Measurements from ENCODE around the gene KIAA0232. TPM values are rescaled to one million over a fixed set of nuclear protein-coding genes. Genes with fewer than 3 reads are reported as not detected.

The KIAA0232 gene
- total and polyA plus RNA-seq, 9 of the 15 experiments (the other 6 are each of a cell fraction or from before 2014, with no cell fraction given) = 3.5 to 17.4 (median 13.0) TPM

DNA sequence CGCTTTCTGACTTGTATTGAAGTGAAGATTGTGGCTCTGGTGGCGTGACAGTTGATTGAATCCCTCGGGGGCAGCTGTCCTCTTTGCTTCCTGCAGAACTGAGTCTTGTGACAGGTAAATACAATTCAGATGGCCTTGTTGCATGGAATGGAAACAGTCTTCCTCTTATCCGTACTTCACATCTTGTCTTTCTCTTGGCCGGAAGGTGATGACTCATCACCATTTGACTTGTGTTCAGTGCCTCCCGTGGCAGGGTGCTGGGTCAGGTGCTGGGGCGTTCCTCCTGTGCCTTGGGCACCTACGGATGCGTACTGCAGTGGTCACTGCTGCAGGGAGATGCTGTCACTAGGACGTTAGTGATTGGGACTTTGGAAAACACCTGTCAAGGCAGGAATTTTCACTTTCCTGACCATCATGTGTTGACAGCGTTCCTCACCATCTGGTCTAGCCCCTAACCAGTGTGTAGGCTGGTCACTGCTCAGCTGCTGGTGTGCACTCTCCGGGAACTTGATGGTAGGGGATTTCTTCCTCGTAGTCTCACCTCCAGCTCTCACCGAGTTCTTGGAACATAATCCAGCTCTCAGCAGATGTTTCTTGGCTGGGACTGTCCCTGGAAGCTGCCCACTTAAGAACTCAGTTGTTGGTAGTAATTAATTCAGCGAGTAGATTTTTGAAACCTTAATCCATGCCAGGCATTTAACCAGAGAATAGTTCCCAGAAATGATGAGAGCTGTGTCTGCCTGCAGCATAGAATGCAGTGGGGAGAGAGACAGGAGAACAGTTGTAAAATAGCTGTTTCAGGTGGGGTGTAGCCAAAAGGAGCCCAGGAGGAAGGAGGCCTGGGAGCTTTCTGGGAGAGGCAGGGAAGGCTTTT is 134.3 kb downstream of the KIAA0232 start (continued):
- TF ChIP-seq, protein P1, sequence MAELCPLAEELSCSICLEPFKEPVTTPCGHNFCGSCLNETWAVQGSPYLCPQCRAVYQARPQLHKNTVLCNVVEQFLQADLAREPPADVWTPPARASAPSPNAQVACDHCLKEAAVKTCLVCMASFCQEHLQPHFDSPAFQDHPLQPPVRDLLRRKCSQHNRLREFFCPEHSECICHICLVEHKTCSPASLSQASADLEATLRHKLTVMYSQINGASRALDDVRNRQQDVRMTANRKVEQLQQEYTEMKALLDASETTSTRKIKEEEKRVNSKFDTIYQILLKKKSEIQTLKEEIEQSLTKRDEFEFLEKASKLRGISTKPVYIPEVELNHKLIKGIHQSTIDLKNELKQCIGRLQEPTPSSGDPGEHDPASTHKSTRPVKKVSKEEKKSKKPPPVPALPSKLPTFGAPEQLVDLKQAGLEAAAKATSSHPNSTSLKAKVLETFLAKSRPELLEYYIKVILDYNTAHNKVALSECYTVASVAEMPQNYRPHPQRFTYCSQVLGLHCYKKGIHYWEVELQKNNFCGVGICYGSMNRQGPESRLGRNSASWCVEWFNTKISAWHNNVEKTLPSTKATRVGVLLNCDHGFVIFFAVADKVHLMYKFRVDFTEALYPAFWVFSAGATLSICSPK (IDR thresholded peaks at IDR 0.05; ENCODE audit: borderline replicate concordance) = no peak
- TF ChIP-seq MEF2D (tag; conservative IDR thresholded peaks at IDR 0.05; ENCODE audit: low read depth) (no peak), ETS2 (tag; IDR thresholded peaks at IDR 0.05; ENCODE audit: borderline replicate concordance, poor library complexity, severe bottlenecking) (no peak), FOXM1 (IDR thresholded peaks at IDR 0.05; ENCODE audit: low read depth) (peak; percentile 27; the same call in 1 of the 2 replicates), FOXM1 (CRISPR knock-in tag; IDR thresholded peaks at IDR 0.05; ENCODE audit: low read depth) (no peak), CBX3 (IDR thresholded peaks at IDR 0.05; ENCODE audit: borderline replicate concordance in 1 of 2, low read length in 2 of 2) (peak in 1 of 2 experiments; percentile 89; a peak in 2 of 3 replicates), HMG20B (CRISPR knock-in tag; IDR thresholded peaks at IDR 0.05) (no peak), TCF7 (IDR thresholded peaks at IDR 0.05; ENCODE audit: borderline replicate concordance) (no peak), NR2C2 (CRISPR knock-in tag; IDR thresholded peaks at IDR 0.05) (peak; percentile 49; the same call in 1 of the 2 replicates), NR2C2 (tag; IDR thresholded peaks at IDR 0.05) (no peak)
- TF ChIP-seq, protein P2, sequence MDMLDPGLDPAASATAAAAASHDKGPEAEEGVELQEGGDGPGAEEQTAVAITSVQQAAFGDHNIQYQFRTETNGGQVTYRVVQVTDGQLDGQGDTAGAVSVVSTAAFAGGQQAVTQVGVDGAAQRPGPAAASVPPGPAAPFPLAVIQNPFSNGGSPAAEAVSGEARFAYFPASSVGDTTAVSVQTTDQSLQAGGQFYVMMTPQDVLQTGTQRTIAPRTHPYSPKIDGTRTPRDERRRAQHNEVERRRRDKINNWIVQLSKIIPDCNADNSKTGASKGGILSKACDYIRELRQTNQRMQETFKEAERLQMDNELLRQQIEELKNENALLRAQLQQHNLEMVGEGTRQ (CRISPR knock-in tag; IDR thresholded peaks at IDR 0.05) = peak; percentile 66
- TF ChIP-seq, protein P3, sequence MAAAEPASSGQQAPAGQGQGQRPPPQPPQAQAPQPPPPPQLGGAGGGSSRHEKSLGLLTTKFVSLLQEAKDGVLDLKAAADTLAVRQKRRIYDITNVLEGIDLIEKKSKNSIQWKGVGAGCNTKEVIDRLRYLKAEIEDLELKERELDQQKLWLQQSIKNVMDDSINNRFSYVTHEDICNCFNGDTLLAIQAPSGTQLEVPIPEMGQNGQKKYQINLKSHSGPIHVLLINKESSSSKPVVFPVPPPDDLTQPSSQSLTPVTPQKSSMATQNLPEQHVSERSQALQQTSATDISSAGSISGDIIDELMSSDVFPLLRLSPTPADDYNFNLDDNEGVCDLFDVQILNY (CRISPR knock-in tag; IDR thresholded peaks at IDR 0.05) = no peak
- TF ChIP-seq, protein P4, sequence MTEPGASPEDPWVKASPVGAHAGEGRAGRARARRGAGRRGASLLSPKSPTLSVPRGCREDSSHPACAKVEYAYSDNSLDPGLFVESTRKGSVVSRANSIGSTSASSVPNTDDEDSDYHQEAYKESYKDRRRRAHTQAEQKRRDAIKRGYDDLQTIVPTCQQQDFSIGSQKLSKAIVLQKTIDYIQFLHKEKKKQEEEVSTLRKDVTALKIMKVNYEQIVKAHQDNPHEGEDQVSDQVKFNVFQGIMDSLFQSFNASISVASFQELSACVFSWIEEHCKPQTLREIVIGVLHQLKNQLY (CRISPR knock-in tag; conservative IDR thresholded peaks at IDR 0.05) = no peak
- TF ChIP-seq, protein P5, sequence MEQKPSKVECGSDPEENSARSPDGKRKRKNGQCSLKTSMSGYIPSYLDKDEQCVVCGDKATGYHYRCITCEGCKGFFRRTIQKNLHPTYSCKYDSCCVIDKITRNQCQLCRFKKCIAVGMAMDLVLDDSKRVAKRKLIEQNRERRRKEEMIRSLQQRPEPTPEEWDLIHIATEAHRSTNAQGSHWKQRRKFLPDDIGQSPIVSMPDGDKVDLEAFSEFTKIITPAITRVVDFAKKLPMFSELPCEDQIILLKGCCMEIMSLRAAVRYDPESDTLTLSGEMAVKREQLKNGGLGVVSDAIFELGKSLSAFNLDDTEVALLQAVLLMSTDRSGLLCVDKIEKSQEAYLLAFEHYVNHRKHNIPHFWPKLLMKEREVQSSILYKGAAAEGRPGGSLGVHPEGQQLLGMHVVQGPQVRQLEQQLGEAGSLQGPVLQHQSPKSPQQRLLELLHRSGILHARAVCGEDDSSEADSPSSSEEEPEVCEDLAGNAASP (IDR thresholded peaks at IDR 0.05) = no peak
- TF ChIP-seq, protein P6, sequence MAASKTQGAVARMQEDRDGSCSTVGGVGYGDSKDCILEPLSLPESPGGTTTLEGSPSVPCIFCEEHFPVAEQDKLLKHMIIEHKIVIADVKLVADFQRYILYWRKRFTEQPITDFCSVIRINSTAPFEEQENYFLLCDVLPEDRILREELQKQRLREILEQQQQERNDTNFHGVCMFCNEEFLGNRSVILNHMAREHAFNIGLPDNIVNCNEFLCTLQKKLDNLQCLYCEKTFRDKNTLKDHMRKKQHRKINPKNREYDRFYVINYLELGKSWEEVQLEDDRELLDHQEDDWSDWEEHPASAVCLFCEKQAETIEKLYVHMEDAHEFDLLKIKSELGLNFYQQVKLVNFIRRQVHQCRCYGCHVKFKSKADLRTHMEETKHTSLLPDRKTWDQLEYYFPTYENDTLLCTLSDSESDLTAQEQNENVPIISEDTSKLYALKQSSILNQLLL (CRISPR knock-in tag; IDR thresholded peaks at IDR 0.05; ENCODE audit: borderline replicate concordance) = no peak
- TF ChIP-seq, protein P7, sequence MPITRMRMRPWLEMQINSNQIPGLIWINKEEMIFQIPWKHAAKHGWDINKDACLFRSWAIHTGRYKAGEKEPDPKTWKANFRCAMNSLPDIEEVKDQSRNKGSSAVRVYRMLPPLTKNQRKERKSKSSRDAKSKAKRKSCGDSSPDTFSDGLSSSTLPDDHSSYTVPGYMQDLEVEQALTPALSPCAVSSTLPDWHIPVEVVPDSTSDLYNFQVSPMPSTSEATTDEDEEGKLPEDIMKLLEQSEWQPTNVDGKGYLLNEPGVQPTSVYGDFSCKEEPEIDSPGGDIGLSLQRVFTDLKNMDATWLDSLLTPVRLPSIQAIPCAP (CRISPR knock-in tag; IDR thresholded peaks at IDR 0.05; ENCODE audit: borderline replicate concordance) = no peak

Measured in K562 (cell line).